ENCODE measurements around the gene CPA4.

CPA4 gene

DNA sequence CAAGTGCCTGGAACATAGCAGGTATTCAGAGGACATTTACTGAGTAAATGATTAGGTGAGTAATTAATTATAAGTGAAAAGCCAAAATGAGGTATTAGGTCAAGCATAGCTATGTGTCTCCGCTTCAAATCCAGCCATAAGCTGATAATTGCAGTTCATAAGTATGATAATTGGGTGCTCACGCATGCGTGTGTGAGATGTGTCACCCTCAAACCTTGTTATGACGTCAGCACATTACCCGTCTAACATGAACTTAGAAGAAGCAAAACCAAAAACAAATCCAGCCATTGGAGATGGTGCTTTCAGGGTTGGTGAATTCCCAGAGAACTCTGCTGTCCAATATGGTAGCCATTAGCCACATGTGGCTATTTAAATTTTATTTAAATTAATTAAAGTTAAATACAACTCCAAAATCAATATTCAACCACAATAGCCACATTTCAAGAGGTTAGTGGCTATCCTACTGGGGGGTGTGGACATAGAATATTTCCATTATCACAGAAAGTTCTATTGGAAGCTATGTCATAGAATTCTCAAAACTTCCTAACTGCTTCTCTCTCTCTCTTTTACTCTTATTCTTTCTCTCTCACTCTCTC is 51.4 kb downstream of the CPA4 start, which contains the start of gene CPA5:
TSS of gene CPA5 (plus strand) at position 546 of the 596 bp plus-strand sequence. CDS start 1,670 bp downstream, outside the sequence.
- TF ChIP-seq, protein P1, sequence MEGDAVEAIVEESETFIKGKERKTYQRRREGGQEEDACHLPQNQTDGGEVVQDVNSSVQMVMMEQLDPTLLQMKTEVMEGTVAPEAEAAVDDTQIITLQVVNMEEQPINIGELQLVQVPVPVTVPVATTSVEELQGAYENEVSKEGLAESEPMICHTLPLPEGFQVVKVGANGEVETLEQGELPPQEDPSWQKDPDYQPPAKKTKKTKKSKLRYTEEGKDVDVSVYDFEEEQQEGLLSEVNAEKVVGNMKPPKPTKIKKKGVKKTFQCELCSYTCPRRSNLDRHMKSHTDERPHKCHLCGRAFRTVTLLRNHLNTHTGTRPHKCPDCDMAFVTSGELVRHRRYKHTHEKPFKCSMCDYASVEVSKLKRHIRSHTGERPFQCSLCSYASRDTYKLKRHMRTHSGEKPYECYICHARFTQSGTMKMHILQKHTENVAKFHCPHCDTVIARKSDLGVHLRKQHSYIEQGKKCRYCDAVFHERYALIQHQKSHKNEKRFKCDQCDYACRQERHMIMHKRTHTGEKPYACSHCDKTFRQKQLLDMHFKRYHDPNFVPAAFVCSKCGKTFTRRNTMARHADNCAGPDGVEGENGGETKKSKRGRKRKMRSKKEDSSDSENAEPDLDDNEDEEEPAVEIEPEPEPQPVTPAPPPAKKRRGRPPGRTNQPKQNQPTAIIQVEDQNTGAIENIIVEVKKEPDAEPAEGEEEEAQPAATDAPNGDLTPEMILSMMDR (IDR thresholded peaks at IDR 0.05; ENCODE audit: extremely low read depth, insufficient read depth, missing control alignments), result no peak
- in situ Hi-C loops (cut with MboI; ENCODE audit: low pct_unique_long_range_greater_than_20kb, low sequenced_read_pairs, unreplicated experiment), result no loop called here
- no peak for DNase-seq (ENCODE audit: low spot score)

DNA sequence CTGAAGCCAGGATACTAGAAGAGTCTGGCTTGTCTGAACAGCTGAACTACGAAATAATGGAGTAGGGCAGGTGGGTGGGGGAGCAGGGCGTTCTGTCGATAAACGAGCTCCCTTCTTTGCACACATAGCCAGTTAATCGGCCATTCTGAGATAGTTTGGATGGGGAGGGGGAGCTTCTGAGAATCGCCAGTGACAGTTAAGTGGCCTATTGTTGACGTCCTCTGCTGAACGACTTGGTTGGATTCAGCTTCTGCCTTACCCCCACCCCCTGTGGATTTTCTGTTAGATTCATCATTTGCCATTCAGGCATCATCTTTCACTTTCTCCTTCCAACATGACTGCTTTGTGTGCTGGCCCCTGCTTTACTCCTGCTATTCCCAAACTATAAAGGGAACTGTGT is 52.2 kb downstream of the CPA4 start:
- TF ChIP-seq, protein P1 (IDR thresholded peaks at IDR 0.05; ENCODE audit: extremely low read depth, insufficient read depth, missing control alignments), result no peak
- no peak for DNase-seq (ENCODE audit: low spot score)
- in situ Hi-C loops (cut with MboI; ENCODE audit: low pct_unique_long_range_greater_than_20kb, low sequenced_read_pairs, unreplicated experiment), result no loop called here

DNA sequence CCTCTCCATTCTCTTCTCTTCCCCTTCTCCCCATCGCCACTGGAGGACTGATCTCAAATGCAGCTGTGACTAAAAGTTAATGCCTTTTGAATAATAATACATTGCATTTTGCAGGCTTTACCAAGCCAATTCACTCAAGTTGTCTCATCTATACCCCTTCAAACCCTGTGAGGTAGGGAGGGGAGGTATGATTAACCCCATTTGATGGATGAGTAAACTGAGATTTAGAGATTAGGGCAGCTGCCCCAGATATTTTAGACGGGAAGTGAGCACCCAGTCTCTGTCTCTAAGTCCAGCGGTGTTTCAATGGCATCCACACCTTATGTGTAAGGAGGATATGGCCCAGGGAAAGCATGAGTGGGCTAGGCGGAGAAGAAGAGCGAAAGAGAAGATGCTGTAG is 52.8 kb downstream of the CPA4 start:
- in situ Hi-C loops (cut with MboI; ENCODE audit: low pct_unique_long_range_greater_than_20kb, low sequenced_read_pairs, unreplicated experiment), result no loop called here
- TF ChIP-seq, protein P1 (IDR thresholded peaks at IDR 0.05; ENCODE audit: extremely low read depth, insufficient read depth, missing control alignments), result no peak
- no peak for DNase-seq (ENCODE audit: low spot score)

DNA sequence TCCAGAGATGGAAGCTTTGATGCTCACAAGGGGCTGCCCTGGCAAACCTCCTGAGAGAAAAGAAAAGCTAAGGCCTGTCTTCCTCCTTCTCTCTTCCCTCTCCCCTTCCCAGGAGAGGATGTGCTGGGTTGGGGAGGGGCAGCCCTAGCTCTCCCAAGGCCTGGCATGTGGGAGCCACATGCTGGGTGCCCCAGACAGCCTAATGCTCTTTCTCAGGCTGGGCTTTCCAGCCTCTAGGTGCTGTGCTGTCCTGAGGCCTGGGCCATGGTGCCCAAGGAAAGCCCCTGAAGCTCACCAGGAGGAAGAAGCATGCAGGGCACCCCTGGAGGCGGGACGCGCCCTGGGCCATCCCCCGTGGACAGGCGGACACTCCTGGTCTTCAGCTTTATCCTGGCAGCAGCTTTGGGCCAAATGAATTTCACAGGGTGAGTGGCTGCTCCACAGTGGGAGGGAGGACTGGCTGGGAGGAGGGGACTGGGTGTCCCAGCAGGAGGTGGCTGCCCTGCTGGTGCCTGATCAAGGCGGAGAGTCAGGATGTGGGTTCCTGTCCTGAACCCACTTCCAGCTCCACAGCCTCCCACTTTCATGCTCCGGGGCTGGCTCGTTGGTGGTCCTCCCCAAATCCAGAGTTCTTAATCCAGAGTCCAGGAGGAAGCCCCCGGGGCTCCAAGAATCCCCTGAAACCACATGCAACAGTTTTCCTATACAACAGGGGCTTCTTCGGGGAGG is 53.4 kb downstream of the CPA4 start:
- DNase-seq (ENCODE audit: low spot score), result no peak
- TF ChIP-seq, protein P1 (IDR thresholded peaks at IDR 0.05; ENCODE audit: extremely low read depth, insufficient read depth, missing control alignments), result no peak
- in situ Hi-C loops (cut with MboI; ENCODE audit: low pct_unique_long_range_greater_than_20kb, low sequenced_read_pairs, unreplicated experiment), result no loop called here

DNA sequence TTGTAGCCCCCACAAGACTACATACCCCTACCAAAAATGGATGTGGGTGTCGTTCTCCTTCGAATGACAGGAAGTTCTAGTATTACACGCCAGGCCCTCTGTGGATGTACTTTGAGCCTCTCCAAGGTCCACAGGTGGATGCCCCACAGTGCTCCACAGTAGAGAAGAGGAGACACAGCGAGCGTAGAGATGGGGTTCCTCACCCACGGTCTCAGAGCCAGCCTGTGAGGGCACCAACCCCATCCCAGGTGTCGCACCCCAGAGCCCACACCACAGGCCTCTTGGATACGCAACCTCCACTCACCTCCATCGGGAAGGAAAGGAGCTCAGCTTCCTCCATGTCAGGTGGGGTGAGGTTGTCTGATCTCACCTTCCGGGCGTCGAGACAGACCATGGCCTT is 54.0 kb downstream of the CPA4 start:
- in situ Hi-C loops (cut with MboI; ENCODE audit: low pct_unique_long_range_greater_than_20kb, low sequenced_read_pairs, unreplicated experiment), result no loop called here
- TF ChIP-seq, protein P1 (IDR thresholded peaks at IDR 0.05; ENCODE audit: extremely low read depth, insufficient read depth, missing control alignments), result no peak
- no peak for DNase-seq (ENCODE audit: low spot score)

DNA sequence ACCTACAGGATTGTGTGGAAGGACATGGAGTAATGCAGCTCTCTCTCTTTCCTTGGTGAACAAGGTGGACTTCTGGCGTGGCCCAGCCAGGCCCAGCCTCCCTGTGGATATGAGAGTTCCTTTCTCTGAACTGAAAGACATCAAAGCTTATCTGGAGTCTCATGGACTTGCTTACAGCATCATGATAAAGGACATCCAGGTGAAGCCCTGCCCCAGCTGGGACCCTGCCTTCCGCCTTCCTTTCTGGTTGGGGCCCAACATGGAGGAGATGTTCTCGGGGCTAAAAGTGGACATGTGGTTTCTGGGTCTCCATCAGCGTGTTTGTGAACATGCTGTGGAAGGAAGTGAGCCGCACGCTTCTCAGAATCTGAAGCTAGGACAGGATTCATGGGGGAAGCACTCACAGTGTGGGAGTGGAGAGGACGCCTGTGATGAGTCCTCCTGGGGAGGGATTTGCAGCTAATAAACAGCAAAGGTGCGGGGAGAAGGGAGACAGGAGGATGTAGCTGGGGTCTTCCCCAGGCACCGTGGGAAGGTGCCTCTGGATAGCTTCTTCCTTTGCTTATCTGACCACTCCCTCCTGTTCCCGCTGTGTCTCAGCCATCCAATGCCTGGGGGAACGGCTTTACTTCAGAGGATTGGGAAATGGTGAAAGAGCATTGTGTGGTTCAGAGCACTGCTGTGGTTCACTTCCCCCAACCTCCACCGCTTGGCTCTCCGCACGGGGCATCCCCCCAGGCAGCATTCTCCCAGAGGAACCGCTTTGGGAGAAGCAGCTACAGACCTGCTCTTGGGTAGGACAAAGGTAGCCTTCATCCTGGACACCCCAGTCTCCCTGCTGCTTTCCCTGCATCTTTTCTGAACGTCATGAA is 57.2 kb downstream of the CPA4 start:
- TF ChIP-seq, protein P1 (IDR thresholded peaks at IDR 0.05; ENCODE audit: extremely low read depth, insufficient read depth, missing control alignments), result no peak
- in situ Hi-C loops (cut with MboI; ENCODE audit: low pct_unique_long_range_greater_than_20kb, low sequenced_read_pairs, unreplicated experiment), result no loop called here
- no peak for DNase-seq (ENCODE audit: low spot score)
